HL-60 (cell line): ENCODE measurements around the gene TALDO1.

Experiments
- CTCF ChIP-seq: IDR thresholded peaks from one replicate; pipeline ENCODE4 v1.5.1; 2011; ENCODE audit warnings: low read length, control low read depth, inconsistent platforms; ENCODE audit not compliant: insufficient read depth
- POLR2AphosphoS5 ChIP-seq: IDR thresholded peaks from 2 replicates; pipeline ENCODE4 v1.6.1; 2012; ENCODE audit warnings: low read depth

GRCh38 chr11:794013-794765 lies 46.9 kb downstream of the TALDO1 start:
- TF ChIP-seq CTCF = no peak
- TF ChIP-seq POLR2AphosphoS5 = no peak
